AG04449 (cell line): ENCODE measurements around the gene CCDC197.

Source experiments
- CTCF ChIA-PET: fragments of 350-600 bp; formaldehyde crosslinking; extraction: SDS; loops from one replicate; lab custom pipeline; 2021; ENCODE audit warnings: antibody characterized with exemption; lab: Yijun Ruan, JAX
- POLR2A ChIA-PET: fragments of 400-600, 350-600 bp; formaldehyde crosslinking; extraction: SDS; loops from one replicate; lab custom pipeline; 2020; ENCODE audit warnings: antibody characterized with exemption, inconsistent platforms; lab: Yijun Ruan, JAX
- DNase-seq: peaks from one replicate; pipeline ENCODE4 v3.0.0-alpha.2; 2010; ENCODE audit warnings: low read depth, low spot score
- H3K4me3 ChIP-seq: 2 replicates; pipeline ENCODE4 v1.5.1; 2011; ENCODE audit warnings: low read depth, mild to moderate bottlenecking, control low read depth, low read length
- TF ChIP-seq, protein P1 (sequence below): IDR thresholded peaks from one replicate; pipeline ENCODE4 v1.5.1; 2011; ENCODE audit warnings: mild to moderate bottlenecking, moderate library complexity, low read length, control low read depth, inconsistent platforms; ENCODE audit not compliant: insufficient read depth; ENCODE audit errors: missing control alignments

Gene CCDC197

DNA sequence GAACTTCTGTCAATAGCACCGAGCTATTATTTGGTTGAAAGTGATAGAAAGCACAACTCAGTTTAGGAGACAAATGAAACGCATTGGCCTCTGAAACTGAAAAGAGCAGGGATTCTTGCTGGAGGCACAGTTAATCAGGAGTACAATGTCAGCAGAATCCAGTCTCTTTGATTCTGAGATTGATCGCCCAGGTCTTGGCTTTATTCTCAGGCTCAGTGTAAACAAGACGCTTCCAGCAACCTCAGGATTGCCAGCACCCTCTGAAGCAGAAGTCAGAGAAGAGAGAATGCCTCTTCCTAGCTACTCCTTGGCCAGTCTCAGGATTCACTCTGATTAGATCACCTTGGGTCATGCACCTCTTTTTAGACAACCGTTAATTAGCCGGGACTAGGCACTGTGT, 17.3 kb downstream of the CCDC197 start:
- ChIA-PET CTCF (interaction anchor here (1.5 to 3.3 kb wide), 3 partner anchors 10 to 122 kb away, joined by 4 to 13 read pairs (median 5); no protein-coding TSS in a partner anchor), POLR2A (no interaction called here)
- TF ChIP-seq, protein P1, sequence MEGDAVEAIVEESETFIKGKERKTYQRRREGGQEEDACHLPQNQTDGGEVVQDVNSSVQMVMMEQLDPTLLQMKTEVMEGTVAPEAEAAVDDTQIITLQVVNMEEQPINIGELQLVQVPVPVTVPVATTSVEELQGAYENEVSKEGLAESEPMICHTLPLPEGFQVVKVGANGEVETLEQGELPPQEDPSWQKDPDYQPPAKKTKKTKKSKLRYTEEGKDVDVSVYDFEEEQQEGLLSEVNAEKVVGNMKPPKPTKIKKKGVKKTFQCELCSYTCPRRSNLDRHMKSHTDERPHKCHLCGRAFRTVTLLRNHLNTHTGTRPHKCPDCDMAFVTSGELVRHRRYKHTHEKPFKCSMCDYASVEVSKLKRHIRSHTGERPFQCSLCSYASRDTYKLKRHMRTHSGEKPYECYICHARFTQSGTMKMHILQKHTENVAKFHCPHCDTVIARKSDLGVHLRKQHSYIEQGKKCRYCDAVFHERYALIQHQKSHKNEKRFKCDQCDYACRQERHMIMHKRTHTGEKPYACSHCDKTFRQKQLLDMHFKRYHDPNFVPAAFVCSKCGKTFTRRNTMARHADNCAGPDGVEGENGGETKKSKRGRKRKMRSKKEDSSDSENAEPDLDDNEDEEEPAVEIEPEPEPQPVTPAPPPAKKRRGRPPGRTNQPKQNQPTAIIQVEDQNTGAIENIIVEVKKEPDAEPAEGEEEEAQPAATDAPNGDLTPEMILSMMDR, result no peak
- no peak for DNase-seq
- no peak overlapping the region for H3K4me3 ChIP-seq

DNA sequence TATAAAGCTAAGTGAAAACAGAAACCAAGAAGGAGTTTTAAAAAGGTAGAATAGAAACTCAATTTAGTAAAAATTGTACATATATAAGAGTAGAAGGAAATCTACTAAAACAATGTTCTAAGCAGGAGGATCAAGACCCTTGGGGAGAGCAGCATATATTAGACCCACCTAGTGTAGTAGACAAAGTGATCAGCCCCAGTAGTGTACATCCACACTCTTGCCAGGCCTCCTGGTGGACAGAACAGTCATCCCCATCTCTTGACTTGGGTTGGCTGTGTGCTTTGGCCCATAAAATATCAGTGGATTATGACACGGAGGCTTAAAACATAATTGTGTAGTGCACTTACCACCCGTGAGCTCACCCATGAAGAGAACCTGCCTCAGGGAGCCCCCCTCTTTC, 18.1 kb downstream of the CCDC197 start:
- TF ChIP-seq, protein P1, result no peak
- POLR2A ChIA-PET, result no interaction called here
- no peak for DNase-seq
- H3K4me3 ChIP-seq, result no peak overlapping the region
- CTCF ChIA-PET, result interaction anchor here (1.8 to 3.3 kb wide), 2 partner anchors 11 to 121 kb away, joined by 5 to 13 read pairs; no protein-coding TSS in a partner anchor

DNA sequence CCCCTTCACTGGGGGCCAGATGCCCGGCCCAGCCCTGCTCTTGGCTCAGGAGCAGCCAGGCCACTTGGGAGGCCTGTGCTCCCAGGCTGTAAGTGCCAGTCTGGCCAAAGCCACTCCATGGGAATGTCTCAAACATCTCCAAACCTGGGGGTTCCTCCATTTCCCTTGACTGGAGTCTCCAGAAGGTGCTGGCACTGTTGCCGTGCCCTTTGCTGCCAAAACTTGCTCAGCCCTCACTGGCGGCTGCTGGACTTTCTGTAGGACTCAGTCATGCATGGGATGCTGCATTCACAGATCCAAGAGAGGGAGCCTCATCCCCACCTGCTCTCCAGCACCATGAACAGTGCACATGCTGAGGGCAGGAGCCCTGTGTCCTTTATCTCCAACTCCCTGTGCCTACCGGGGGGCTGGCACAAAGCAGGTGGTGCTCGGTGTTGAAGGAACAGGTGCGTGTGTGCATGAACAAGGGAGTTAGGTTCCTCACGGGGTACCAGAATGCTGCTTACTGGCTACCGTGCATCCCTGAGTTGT, 19.4 kb downstream of the CCDC197 start:
- CTCF ChIA-PET, result interaction anchor here (1.1 to 13.1 kb wide), 5 partner anchors 11 to 120 kb away, joined by 3 to 135 read pairs (median 5); no protein-coding TSS in a partner anchor
- POLR2A ChIA-PET, result no interaction called here
- DNase-seq, result no peak
- TF ChIP-seq, protein P1, result no peak
- no peak overlapping the region for H3K4me3 ChIP-seq

DNA sequence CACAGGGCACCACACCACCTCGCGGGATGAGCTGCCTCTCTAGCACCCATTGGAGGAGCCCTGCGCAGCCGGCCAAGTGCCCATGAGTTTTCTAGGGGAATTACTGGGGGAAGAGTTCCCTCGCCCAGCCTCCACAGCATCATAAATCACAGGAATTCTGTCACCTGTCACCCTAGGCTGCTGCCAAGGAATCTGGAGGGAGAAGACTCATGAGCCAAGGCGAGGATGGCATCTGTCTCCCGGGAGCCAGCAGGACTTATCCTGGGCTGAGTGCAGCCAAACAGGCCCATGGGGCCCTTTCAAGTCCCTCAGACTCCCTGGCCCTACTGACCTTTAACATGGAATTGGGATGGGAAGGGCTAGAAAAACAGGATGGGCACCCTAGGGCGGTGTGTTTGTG, 21.2 kb downstream of the CCDC197 start:
- no peak for DNase-seq

DNA sequence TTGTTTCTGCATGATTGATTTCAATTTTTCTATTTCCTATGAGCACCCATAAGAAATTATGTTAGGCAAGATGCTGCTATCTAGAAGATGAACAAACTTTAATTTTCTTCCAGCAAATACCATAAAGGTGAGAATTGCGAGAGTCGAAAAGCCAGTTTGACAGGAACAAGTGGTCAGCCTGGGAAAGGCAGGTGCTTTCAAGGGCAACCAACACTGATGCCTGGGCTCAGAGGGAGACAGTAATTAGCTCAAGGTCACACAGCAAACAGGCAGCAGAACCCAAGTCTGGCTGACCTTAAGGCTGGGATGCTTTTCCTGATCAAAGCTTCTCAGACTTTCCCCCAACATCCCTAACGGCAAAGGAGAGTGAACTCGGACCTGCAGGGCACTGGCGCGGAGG, 22.2 kb downstream of the CCDC197 start:
- no peak overlapping the region for H3K4me3 ChIP-seq
- DNase-seq, result no peak
- ChIA-PET POLR2A (no interaction called here), CTCF (interaction anchor here (1.0 to 13.1 kb wide), 6 partner anchors 17 to 117 kb away, joined by 3 to 135 read pairs (median 8); no protein-coding TSS in a partner anchor)
- TF ChIP-seq, protein P1, result no peak

More for the DNA sequence above, 21.2 kb downstream of the CCDC197 start:
- no peak overlapping the region for H3K4me3 ChIP-seq
- TF ChIP-seq, protein P1, result no peak
- CTCF ChIA-PET, result interaction anchor here (1.6 to 13.1 kb wide), 3 partner anchors 13 to 79 kb away, joined by 6 to 135 read pairs (median 13); no protein-coding TSS in a partner anchor
- POLR2A ChIA-PET, result no interaction called here

DNA sequence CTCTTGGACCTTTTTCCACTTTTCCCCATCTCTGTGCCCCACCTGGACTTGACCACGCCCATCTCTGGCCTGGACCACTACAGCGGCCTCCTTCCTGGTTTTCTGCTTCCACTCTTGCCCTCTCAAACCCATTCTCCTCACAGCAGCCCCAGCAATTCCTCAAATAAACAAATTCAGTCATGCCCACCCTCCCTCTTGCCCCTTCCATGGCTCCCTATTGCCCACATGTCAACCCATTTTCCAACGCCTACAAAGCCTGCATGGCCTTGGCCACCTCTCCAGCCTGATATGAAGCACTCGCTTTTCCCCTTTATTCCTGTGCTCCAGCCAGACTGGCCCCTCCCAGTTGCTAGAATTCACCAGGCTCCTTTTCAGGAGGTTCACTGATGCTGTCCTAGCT, 23.2 kb downstream of the CCDC197 start:
- H3K4me3 ChIP-seq, result no peak overlapping the region
- ChIA-PET POLR2A (no interaction called here), CTCF (interaction anchor here (0.9 to 13.1 kb wide), 10 partner anchors 8 to 116 kb away, joined by 3 to 135 read pairs (median 4); no protein-coding TSS in a partner anchor)
- TF ChIP-seq, protein P1, result no peak
- no peak for DNase-seq
